Measurements from ENCODE around the gene ZNF3.

The ZNF3 gene

GRCh38 chr7:100088621-100089457 lies 7.3 kb upstream of the ZNF3 start, which contains the start of gene COPS6:
TSS of gene COPS6 (plus strand) at chr7:100088969. CDS start at chr7:100088991, 22 bp downstream.
- peak; percentile 85 for DNase-seq (ENCODE audit: low read depth)

GRCh38 chr7:100088095-100088620 lies 6.6 kb upstream of the ZNF3 start:
- no peak for DNase-seq (ENCODE audit: low read depth)

GRCh38 chr7:100087055-100087750 lies 5.7 kb upstream of the ZNF3 start:
- no peak for DNase-seq (ENCODE audit: low read depth)

GRCh38 chr7:100085515-100085914 lies 4.0 kb upstream of the ZNF3 start:
- no peak for DNase-seq (ENCODE audit: low read depth)

DNA sequence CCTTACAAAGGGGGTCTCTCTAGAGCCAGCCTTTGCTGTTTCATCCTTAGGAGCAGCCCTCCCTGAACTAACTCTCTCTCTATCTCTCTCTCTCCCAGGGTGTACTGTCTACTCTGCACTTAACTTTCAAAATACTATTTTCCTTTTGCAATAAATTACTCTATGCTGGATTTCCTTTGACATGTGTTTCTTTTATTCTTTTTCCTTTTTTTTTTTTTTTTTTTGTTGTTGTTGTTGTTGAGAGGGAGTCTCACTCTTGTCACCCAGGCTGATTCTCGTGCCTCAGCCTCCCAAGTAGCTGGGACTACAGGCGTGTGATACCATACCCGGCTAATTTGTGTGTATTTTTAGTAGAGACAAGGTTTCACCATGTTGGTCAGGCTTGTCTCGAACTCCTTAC lies 1.5 kb upstream of the ZNF3 start:
- no peak for DNase-seq (ENCODE audit: low read depth)

DNA sequence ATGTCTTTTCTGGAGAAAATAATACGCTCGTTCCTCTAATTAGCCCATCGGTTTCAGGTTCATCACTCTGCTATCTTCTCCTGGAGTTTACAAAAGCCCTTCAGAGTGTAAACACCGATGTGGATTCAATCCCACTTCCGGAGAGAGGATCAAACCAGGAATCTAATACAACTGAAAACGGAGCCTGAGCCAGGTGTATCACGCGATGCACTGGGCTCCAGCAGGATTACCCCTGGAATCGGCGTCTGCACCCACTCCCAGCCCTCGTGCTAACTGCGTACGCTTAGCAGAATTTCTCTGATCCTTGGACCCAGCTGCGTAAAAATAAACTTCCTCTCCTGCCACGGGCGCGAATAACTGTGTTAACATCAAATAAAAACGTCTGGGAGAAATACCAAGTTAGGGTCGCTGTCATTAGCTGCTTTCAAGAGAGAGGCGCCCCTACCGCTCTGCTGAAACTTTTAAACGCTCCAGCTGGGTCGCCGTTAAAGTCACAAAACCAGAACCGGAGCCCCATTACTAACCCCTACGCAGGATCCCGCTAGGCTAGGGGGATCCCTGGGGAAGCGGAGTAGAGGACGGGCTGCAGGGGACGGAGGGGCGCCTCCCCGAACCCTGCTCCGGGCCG lies 502 bp downstream of the ZNF3 start:
- no peak for DNase-seq (ENCODE audit: low read depth)

- no peak for DNase-seq (ENCODE audit: low read depth)
These were observed 2.4 kb downstream of the ZNF3 start for GRCh38 chr7:100079024-100079560.

DNA sequence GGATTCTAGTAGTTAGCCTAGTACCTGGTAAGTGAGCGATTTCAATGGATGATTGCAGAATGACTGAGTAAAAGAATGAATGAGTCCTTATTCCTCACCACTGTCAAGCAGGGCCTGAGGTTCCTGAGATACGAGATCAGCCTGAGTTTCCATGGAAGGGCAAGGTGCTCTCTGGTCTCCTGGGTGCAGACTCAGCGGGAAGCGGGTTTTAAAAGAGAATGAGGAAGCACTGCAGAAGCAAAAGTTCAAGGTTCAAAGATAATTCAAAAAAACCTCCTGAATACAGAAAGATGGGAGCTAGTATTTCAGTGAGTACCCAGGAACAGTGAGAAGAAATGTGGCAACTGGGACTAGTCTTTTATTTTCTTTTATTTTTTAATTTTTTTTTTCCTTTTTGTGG lies 4.3 kb downstream of the ZNF3 start:
- DNase-seq (ENCODE audit: low read depth) = no peak

- no peak for DNase-seq (ENCODE audit: low read depth)
These were observed 6.1 kb downstream of the ZNF3 start for GRCh38 chr7:100075418-100075817.

- no peak for DNase-seq (ENCODE audit: low read depth)
These were observed 6.7 kb downstream of the ZNF3 start for GRCh38 chr7:100074841-100075240.

GRCh38 chr7:100072462-100072861 lies 9.1 kb downstream of the ZNF3 start:
- DNase-seq (ENCODE audit: low read depth) = no peak

GRCh38 chr7:100071018-100071723 lies 10.4 kb downstream of the ZNF3 start:
- DNase-seq (ENCODE audit: low read depth) = no peak

DNA sequence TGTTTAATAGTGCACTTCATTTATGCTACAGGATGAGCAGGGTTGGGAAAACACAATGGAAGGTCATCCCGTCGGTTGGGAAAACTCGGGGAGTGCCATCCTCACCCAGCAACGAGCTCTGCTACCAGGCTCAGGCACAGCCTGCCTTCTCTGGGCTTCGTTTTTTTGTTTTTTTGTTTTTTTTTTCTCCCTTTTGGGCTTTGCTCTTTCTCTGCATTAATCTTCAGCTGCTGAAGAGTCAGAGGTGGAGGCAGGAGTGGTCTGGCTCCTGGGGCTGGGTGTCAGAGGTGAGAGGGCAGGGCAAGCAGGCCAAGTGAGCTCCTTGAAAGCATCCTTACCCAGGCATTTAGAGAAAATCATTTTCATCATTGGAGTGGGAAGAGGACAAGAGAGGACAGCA lies 11.5 kb downstream of the ZNF3 start:
- no peak for DNase-seq (ENCODE audit: low read depth)

- DNase-seq (ENCODE audit: low read depth) = no peak
These were observed 14.6 kb downstream of the ZNF3 start for GRCh38 chr7:100066953-100067352.

- DNase-seq (ENCODE audit: low read depth) = no peak
These were observed 15.9 kb downstream of the ZNF3 start for GRCh38 chr7:100065452-100066186.

DNA sequence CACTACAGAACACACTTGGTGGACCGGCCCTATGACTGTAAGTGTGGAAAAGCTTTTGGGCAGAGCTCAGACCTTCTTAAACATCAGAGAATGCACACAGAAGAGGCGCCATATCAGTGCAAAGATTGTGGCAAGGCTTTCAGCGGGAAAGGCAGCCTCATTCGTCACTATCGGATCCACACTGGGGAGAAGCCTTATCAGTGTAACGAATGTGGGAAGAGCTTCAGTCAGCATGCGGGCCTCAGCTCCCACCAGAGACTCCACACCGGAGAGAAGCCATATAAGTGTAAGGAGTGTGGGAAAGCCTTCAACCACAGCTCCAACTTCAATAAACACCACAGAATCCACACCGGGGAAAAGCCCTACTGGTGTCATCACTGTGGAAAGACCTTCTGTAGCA lies 17.4 kb downstream of the ZNF3 start:
- DNase-seq (ENCODE audit: low read depth) = no peak

DNA sequence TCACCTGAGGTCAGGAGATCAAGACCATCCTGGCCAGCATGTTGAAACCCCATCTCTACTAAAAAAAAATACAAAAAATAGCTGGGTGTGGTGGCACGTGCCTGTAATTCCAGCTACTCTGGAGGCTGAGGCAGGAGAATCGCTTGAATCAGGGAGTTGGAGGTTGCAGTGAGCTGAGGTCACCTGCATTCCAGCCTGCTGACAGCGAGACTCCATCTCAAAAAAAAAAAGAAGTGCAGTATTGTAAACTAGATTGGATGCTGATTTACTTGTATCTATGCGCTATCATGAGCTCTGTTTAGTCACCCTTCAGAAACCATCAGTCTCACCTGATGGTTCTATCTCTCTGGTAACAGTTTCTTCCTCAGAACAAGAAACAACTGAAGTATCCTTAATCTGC lies 18.1 kb downstream of the ZNF3 start:
- DNase-seq (ENCODE audit: low read depth) = no peak

GRCh38 chr7:100061518-100062193 lies 19.9 kb downstream of the ZNF3 start:
- no peak for DNase-seq (ENCODE audit: low read depth)

DNA sequence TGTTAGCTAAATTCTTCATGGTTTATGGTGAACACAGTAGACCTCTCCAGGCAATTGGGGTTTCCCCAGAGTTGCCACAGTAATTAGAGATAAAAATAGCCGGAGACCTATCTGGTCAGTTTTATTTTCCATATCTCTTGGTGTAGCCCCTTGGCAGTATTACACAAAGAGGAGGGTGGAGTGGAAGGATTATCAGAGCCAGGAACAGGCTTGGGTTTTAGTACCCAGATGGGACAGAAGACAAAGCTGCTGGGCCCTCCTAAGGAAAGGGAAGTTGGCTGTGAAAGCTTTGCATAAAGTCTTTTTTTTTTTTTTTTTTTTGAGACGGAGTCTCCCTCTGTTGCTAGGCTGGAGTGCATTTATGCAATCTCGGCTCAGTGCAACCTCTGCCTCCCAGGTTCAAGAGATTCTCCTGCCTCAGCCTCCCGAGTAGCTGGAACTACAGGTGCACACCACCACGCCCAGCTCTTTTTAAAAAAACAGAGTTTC lies 22.2 kb downstream of the ZNF3 start:
- DNase-seq (ENCODE audit: low read depth) = no peak

DNA sequence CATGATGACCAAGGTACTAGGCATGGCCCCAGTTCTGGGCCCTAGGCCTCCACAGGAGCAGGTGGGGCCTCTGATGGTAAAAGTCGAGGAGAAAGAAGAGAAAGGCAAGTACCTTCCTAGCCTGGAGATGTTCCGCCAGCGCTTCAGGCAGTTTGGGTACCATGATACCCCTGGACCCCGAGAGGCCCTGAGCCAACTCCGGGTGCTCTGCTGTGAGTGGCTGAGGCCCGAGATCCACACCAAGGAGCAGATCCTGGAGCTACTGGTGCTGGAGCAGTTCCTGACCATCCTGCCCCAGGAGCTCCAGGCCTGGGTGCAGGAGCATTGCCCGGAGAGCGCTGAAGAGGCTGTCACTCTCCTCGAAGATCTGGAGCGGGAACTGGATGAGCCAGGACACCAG lies 24.5 kb downstream of the ZNF3 start:
- no peak for DNase-seq (ENCODE audit: low read depth)
